Natural killer cell (primary cell): ENCODE data around the gene SLC26A8. TPM values are rescaled to one million over a fixed set of nuclear protein-coding genes. Genes with fewer than 3 reads are reported as not detected.

Experiments
- ATAC-seq, 3 donors: fragments of 150-1000 bp in 2 of 3; fragments of 200-7000 bp in 1 of 3; cut with Tn5 transposase; 1 replicate in 1 of 3; 2 replicates in 2 of 3; pipeline ENCODE4 v1.10.0; 2021; ENCODE audit warnings: mild to moderate bottlenecking in 2 of 3, moderate library complexity in 2 of 3
- DNase-seq, 2 donors: peaks; one replicate each; pipeline versions ENCODE4 v3.0.0 to v3.0.0-alpha.2; 2013 to 2021; ENCODE audit warnings: mixed read lengths in 1 of 2
- H3K27ac ChIP-seq: one replicate; pipeline ENCODE4 v1.5.1; 2013; ENCODE audit warnings: mild to moderate bottlenecking, low read length
- H3K27me3 ChIP-seq: one replicate; pipeline ENCODE4 v1.6.1; 2013; ENCODE audit warnings: low read length; ENCODE audit not compliant: control insufficient read depth, insufficient read depth
- H3K36me3 ChIP-seq: one replicate; pipeline ENCODE4 v1.6.1; 2013; ENCODE audit warnings: low read length; ENCODE audit not compliant: control insufficient read depth, insufficient read depth
- H3K4me1 ChIP-seq: one replicate; pipeline ENCODE4 v1.6.1; 2013; ENCODE audit warnings: low read length; ENCODE audit not compliant: control insufficient read depth, insufficient read depth
- H3K4me3 ChIP-seq: one replicate; pipeline ENCODE4 v1.5.1; 2013; ENCODE audit warnings: low read length
- H3K9me3 ChIP-seq: one replicate; pipeline ENCODE4 v1.6.1; 2013; ENCODE audit warnings: low read length; ENCODE audit not compliant: control insufficient read depth, insufficient read depth
- H3K27ac Mint-ChIP-seq, 2 donors: one replicate each; pipeline ENCODE4 v1.8.0; 2022; ENCODE audit warnings: mild to moderate bottlenecking in 2 of 2, mixed read lengths in 2 of 2, moderate library complexity in 1 of 2
- H3K27me3 Mint-ChIP-seq, 2 donors: one replicate each; pipeline ENCODE4 v1.8.0; 2022; ENCODE audit warnings: low read depth in 2 of 2, mixed read lengths in 2 of 2
- H3K36me3 Mint-ChIP-seq: one replicate; pipeline ENCODE4 v1.8.0; 2022; ENCODE audit warnings: mixed read lengths
- H3K4me1 Mint-ChIP-seq, 2 donors: one replicate each; pipeline ENCODE4 v1.8.0; 2022; ENCODE audit warnings: mixed read lengths in 2 of 2
- H3K4me3 Mint-ChIP-seq: one replicate; pipeline ENCODE4 v1.8.0; 2022; ENCODE audit warnings: mild to moderate bottlenecking, moderate library complexity, mixed read lengths
- H3K9me3 Mint-ChIP-seq, 2 donors: one replicate each; pipeline ENCODE4 v1.8.0; 2022; ENCODE audit warnings: mixed read lengths in 2 of 2
- CTCF ChIP-seq: fragments of 200-600 bp; IDR thresholded peaks from one replicate; pipeline ENCODE4 v1.8.0; 2022; ENCODE audit warnings: antibody characterized with exemption
- WGBS: methylation state at CpG from one replicate; pipeline ENCODE4 v1.1.7; 2013; ENCODE audit warnings: missing lambda C conversion rate; ENCODE audit not compliant: insufficient coverage; 5-methylcytosine and 5-hydroxymethylcytosine counted together
- intact Hi-C: fragments of 100-400 bp; cut with micrococcal nuclease; formaldehyde crosslinking; loops from one replicate; pipeline ENCODE4 v1.14.2; 2022
- total RNA-seq, 4 donors: library from RNA; stranded (reverse); fragments of 120-200 nt in 1 of 4; gene quantifications; one replicate each; pipeline versions ENCODE4 v1.2.3 to v1.2.4, GENCODE V29; 2013 to 2022

SLC26A8 gene
- total RNA-seq, 3 donors from 2014 or later (not counting 1 experiment from before 2014, with no cell fraction given) = 0.93 TPM; not detected in 2

- TF ChIP-seq CTCF = no peak
- Mint-ChIP-seq H3K27me3 (no peaks in the 10 kb centered on the region), H3K9me3 (no peaks in the 10 kb centered on the region), H3K4me3 (no peak overlapping the region), H3K36me3 (peaks cover 4% of the 10 kb centered on the region), H3K4me1 (peaks cover 32 to 34% of the 10 kb centered on the region in 2 donors), H3K27ac (peak overlapping the region; percentile 27 to 76)
- ATAC-seq (no peak), DNase-seq (no peak)
- intact Hi-C loops = no loop called here
- Histone ChIP-seq H3K36me3 (peaks cover 29% of the 10 kb centered on the region), H3K27me3 (no peaks in the 10 kb centered on the region), H3K9me3 (no peaks in the 10 kb centered on the region), H3K27ac (no peak overlapping the region), H3K4me1 (peaks cover 9% of the 10 kb centered on the region), H3K4me3 (no peak overlapping the region)
- WGBS = no CpG with 5 or more reads among the region's 2 CpGs
Observed at GRCh38 chr6:36054415-36054814, 30.0 kb upstream of the SLC26A8 start.

- Histone ChIP-seq H3K9me3 (no peaks in the 10 kb centered on the region), H3K4me1 (peaks cover 9% of the 10 kb centered on the region), H3K27ac (no peak overlapping the region), H3K4me3 (no peak overlapping the region), H3K36me3 (peaks cover 25% of the 10 kb centered on the region), H3K27me3 (no peaks in the 10 kb centered on the region)
- DNase-seq (no peak), ATAC-seq (no peak)
- Mint-ChIP-seq H3K9me3 (no peaks in the 10 kb centered on the region), H3K36me3 (no peaks in the 10 kb centered on the region), H3K4me3 (no peak overlapping the region), H3K27ac (peak overlapping the region in 1 of 2 donors; percentile 76), H3K4me1 (peaks cover 29 to 31% of the 10 kb centered on the region in 2 donors), H3K27me3 (no peaks in the 10 kb centered on the region)
- 96% methylated on average over 2 of the region's 2 CpGs for WGBS
- intact Hi-C loops = no loop called here
- TF ChIP-seq CTCF = no peak
Observed at GRCh38 chr6:36053878-36054277, 29.4 kb upstream of the SLC26A8 start.

GRCh38 chr6:36052097-36052496, 27.7 kb upstream of the SLC26A8 start:
- H3K36me3 ChIP-seq = peaks cover 22% of the 10 kb centered on the region
- ATAC-seq (no peak), DNase-seq (no peak)
- H3K4me1 ChIP-seq = peaks cover 9% of the 10 kb centered on the region
- no peak for TF ChIP-seq CTCF
- intact Hi-C loops = no loop called here
- WGBS = 85% methylated on average over 2 of the region's 2 CpGs
- no peak overlapping the region for H3K27ac Mint-ChIP-seq
- no peak overlapping the region for H3K27ac ChIP-seq
- H3K9me3 Mint-ChIP-seq = no peaks in the 10 kb centered on the region
- H3K4me3 ChIP-seq = no peak overlapping the region
- no peaks in the 10 kb centered on the region for H3K27me3 Mint-ChIP-seq
- no peak overlapping the region for H3K4me3 Mint-ChIP-seq
- no peaks in the 10 kb centered on the region for H3K27me3 ChIP-seq
- H3K36me3 Mint-ChIP-seq = no peaks in the 10 kb centered on the region
- no peaks in the 10 kb centered on the region for H3K9me3 ChIP-seq
- peaks cover 22% of the 10 kb centered on the region in 2 donors for H3K4me1 Mint-ChIP-seq

GRCh38 chr6:36050947-36051710, 26.7 kb upstream of the SLC26A8 start:
- TF ChIP-seq CTCF = no peak
- no peak overlapping the region for H3K4me3 Mint-ChIP-seq
- Histone ChIP-seq H3K27ac (no peak overlapping the region), H3K27me3 (no peaks in the 10 kb centered on the region), H3K4me1 (peaks cover 12% of the 10 kb centered on the region), H3K9me3 (no peaks in the 10 kb centered on the region), H3K4me3 (no peak overlapping the region), H3K36me3 (peaks cover 17% of the 10 kb centered on the region)
- no peaks in the 10 kb centered on the region for H3K9me3 Mint-ChIP-seq
- H3K36me3 Mint-ChIP-seq = no peaks in the 10 kb centered on the region
- H3K27me3 Mint-ChIP-seq = no peaks in the 10 kb centered on the region
- 83% methylated on average over 16 of the region's 16 CpGs for whole genome bisulfite sequencing
- intact Hi-C loops = no loop called here
- H3K27ac Mint-ChIP-seq = no peak overlapping the region
- no peak for DNase-seq
- ATAC-seq = no peak
- H3K4me1 Mint-ChIP-seq = peaks cover 18 to 19% of the 10 kb centered on the region in 2 donors
